Measurements from ENCODE around the gene SMARCC2. TPM values are rescaled to one million over a fixed set of nuclear protein-coding genes. Genes with fewer than 3 reads are reported as not detected.

Gene SMARCC2
- 100 to 1,000 TPM in 1 of 2 donors, 10 to 100 TPM in 1; 66.2 to 104 TPM for total RNA-seq
- polyA plus RNA-seq (ENCODE audit: insufficient read length in 2 of 2): 100 to 1,000 TPM; 141 to 143 TPM
- long read RNA-seq, donor 1, transcript SMARCC2-202 (29 exons, 3,839 nt): major isoform, 7 of 28 reads
- long read RNA-seq, donor 1, partial matches to known transcripts: 20 of 28 reads
- long read RNA-seq, donor 1, other reads (novel, unspliced or antisense): 0 of 28 reads
- long read RNA-seq, donor 2, partial matches to known transcripts: 28 of 30 reads
- long read RNA-seq, donor 2, other reads (novel, unspliced or antisense): 0 of 30 reads
- long read RNA-seq, donor 3, partial matches to known transcripts: 20 of 22 reads
- long read RNA-seq, donor 3, other reads (novel, unspliced or antisense): 0 of 22 reads
- long read RNA-seq, donor 4, partial matches to known transcripts: 11 of 12 reads
- long read RNA-seq, donor 4, other reads (novel, unspliced or antisense): 0 of 12 reads

- Histone ChIP-seq H3K4me3 (ENCODE audit: low read depth, low read length) (peak within 1 kb of the TSS; percentile 99), H3K36me3 (ENCODE audit: control insufficient read depth, insufficient read depth, low read length) (peaks cover 16% of the 10 kb centered on the region), H3K27me3 (ENCODE audit: control insufficient read depth, insufficient read depth, low read length) (no peaks in the 10 kb centered on the region), H3K27ac (ENCODE audit: low read depth, low read length) (peak within 1 kb of the TSS; percentile 97), H3K4me1 (ENCODE audit: control insufficient read depth, insufficient read depth, low read length) (peaks cover 15% of the 10 kb centered on the region), H3K9me3 (ENCODE audit: control insufficient read depth, insufficient read depth, low read length) (no peaks in the 10 kb centered on the region)
- under 1% methylated on average over 90 of the region's 93 CpGs for WGBS (ENCODE audit: insufficient coverage)
- peak in 5 of 6 donors; percentile 65 to 94 (median 78) for DNase-seq (ENCODE audit: low read depth in 4 of 6, low spot score in 6 of 6)
Measured at GRCh38 chr12:56189099-56189917, at the start of gene SMARCC2. Gene SMARCC2, minus strand, starts transcription at chr12:56189483. Its CDS starts 22 bp downstream, at chr12:56189461.

GRCh38 chr12:56237552-56237951, 48.3 kb upstream of the SMARCC2 start:
- Histone ChIP-seq H3K4me3 (ENCODE audit: low read depth, low read length) (no peak overlapping the region), H3K4me1 (ENCODE audit: control insufficient read depth, insufficient read depth, low read length) (no peaks in the 10 kb centered on the region), H3K36me3 (ENCODE audit: control insufficient read depth, insufficient read depth, low read length) (peaks cover 76% of the 10 kb centered on the region), H3K27me3 (ENCODE audit: control insufficient read depth, insufficient read depth, low read length) (no peaks in the 10 kb centered on the region), H3K27ac (ENCODE audit: low read depth, low read length) (no peak overlapping the region), H3K9me3 (ENCODE audit: control insufficient read depth, insufficient read depth, low read length) (no peaks in the 10 kb centered on the region)
- DNase-seq (ENCODE audit: low read depth in 4 of 6, low spot score in 6 of 6): no peak
- WGBS (ENCODE audit: insufficient coverage): 68% methylated on average over 8 of the region's 11 CpGs

- H3K27ac ChIP-seq (ENCODE audit: low read depth, low read length): no peak overlapping the region
- H3K27me3 ChIP-seq (ENCODE audit: control insufficient read depth, insufficient read depth, low read length): no peaks in the 10 kb centered on the region
- H3K4me1 ChIP-seq (ENCODE audit: control insufficient read depth, insufficient read depth, low read length): no peaks in the 10 kb centered on the region
- H3K4me3 ChIP-seq (ENCODE audit: low read depth, low read length): no peak overlapping the region
- H3K36me3 ChIP-seq (ENCODE audit: control insufficient read depth, insufficient read depth, low read length): peaks cover 70% of the 10 kb centered on the region
- DNase-seq (ENCODE audit: low read depth in 4 of 6, low spot score in 6 of 6): no peak
- WGBS (ENCODE audit: insufficient coverage): 88% methylated on average over 5 of the region's 5 CpGs
- H3K9me3 ChIP-seq (ENCODE audit: control insufficient read depth, insufficient read depth, low read length): no peaks in the 10 kb centered on the region
Measured at GRCh38 chr12:56236985-56237384, 47.7 kb upstream of the SMARCC2 start.

GRCh38 chr12:56236091-56236490, 46.8 kb upstream of the SMARCC2 start:
- H3K36me3 ChIP-seq (ENCODE audit: control insufficient read depth, insufficient read depth, low read length): peaks cover 61% of the 10 kb centered on the region
- H3K27me3 ChIP-seq (ENCODE audit: control insufficient read depth, insufficient read depth, low read length): no peaks in the 10 kb centered on the region
- H3K4me3 ChIP-seq (ENCODE audit: low read depth, low read length): no peak overlapping the region
- WGBS (ENCODE audit: insufficient coverage): 98% methylated on average over 6 of the region's 6 CpGs
- H3K27ac ChIP-seq (ENCODE audit: low read depth, low read length): no peak overlapping the region
- DNase-seq (ENCODE audit: low read depth in 4 of 6, low spot score in 6 of 6): no peak
- no peaks in the 10 kb centered on the region for H3K4me1 ChIP-seq (ENCODE audit: control insufficient read depth, insufficient read depth, low read length)
- H3K9me3 ChIP-seq (ENCODE audit: control insufficient read depth, insufficient read depth, low read length): no peaks in the 10 kb centered on the region

GRCh38 chr12:56234746-56235436, 45.6 kb upstream of the SMARCC2 start:
- 87% methylated on average over 16 of the region's 16 CpGs for WGBS (ENCODE audit: insufficient coverage)

GRCh38 chr12:56231184-56231582, 41.9 kb upstream of the SMARCC2 start:
- WGBS (ENCODE audit: insufficient coverage): 82% methylated on average over 11 of the region's 11 CpGs
- Histone ChIP-seq H3K4me1 (ENCODE audit: control insufficient read depth, insufficient read depth, low read length) (no peaks in the 10 kb centered on the region), H3K27me3 (ENCODE audit: control insufficient read depth, insufficient read depth, low read length) (no peaks in the 10 kb centered on the region), H3K27ac (ENCODE audit: low read depth, low read length) (no peak overlapping the region), H3K36me3 (ENCODE audit: control insufficient read depth, insufficient read depth, low read length) (peaks cover 25% of the 10 kb centered on the region), H3K9me3 (ENCODE audit: control insufficient read depth, insufficient read depth, low read length) (no peaks in the 10 kb centered on the region), H3K4me3 (ENCODE audit: low read depth, low read length) (no peak overlapping the region)
- DNase-seq (ENCODE audit: low read depth in 4 of 6, low spot score in 6 of 6): no peak

More at GRCh38 chr12:56234746-56235436, 45.6 kb upstream of the SMARCC2 start:
- no peak for DNase-seq (ENCODE audit: low read depth in 4 of 6, low spot score in 6 of 6)
- Histone ChIP-seq H3K4me3 (ENCODE audit: low read depth, low read length) (no peak overlapping the region), H3K9me3 (ENCODE audit: control insufficient read depth, insufficient read depth, low read length) (no peaks in the 10 kb centered on the region), H3K4me1 (ENCODE audit: control insufficient read depth, insufficient read depth, low read length) (no peaks in the 10 kb centered on the region), H3K36me3 (ENCODE audit: control insufficient read depth, insufficient read depth, low read length) (peaks cover 49% of the 10 kb centered on the region), H3K27me3 (ENCODE audit: control insufficient read depth, insufficient read depth, low read length) (no peaks in the 10 kb centered on the region), H3K27ac (ENCODE audit: low read depth, low read length) (no peak overlapping the region)

GRCh38 chr12:56230432-56231183, 41.3 kb upstream of the SMARCC2 start:
- 50% methylated on average over 7 of the region's 8 CpGs for WGBS (ENCODE audit: insufficient coverage)
- Histone ChIP-seq H3K27me3 (ENCODE audit: control insufficient read depth, insufficient read depth, low read length) (no peaks in the 10 kb centered on the region), H3K36me3 (ENCODE audit: control insufficient read depth, insufficient read depth, low read length) (peaks cover 23% of the 10 kb centered on the region)

GRCh38 chr12:56229916-56230431, 40.7 kb upstream of the SMARCC2 start, which contains the start of gene SLC39A5:
Gene SLC39A5, plus strand, starts transcription at chr12:56230051. Its CDS starts 1,224 bp downstream, at chr12:56231275.
- Histone ChIP-seq H3K27me3 (ENCODE audit: control insufficient read depth, insufficient read depth, low read length) (no peaks in the 10 kb centered on the region), H3K36me3 (ENCODE audit: control insufficient read depth, insufficient read depth, low read length) (peaks cover 17% of the 10 kb centered on the region), H3K9me3 (ENCODE audit: control insufficient read depth, insufficient read depth, low read length) (no peaks in the 10 kb centered on the region), H3K4me3 (ENCODE audit: low read depth, low read length) (no peak within 1 kb of the TSS), H3K4me1 (ENCODE audit: control insufficient read depth, insufficient read depth, low read length) (peaks cover 6% of the 10 kb centered on the region), H3K27ac (ENCODE audit: low read depth, low read length) (no peak within 1 kb of the TSS)
- 80% methylated on average over 3 of the region's 4 CpGs for WGBS (ENCODE audit: insufficient coverage)
- DNase-seq (ENCODE audit: low read depth in 4 of 6, low spot score in 6 of 6): no peak

More at GRCh38 chr12:56230432-56231183, 41.3 kb upstream of the SMARCC2 start:
- H3K27ac ChIP-seq (ENCODE audit: low read depth, low read length): no peak overlapping the region
- DNase-seq (ENCODE audit: low read depth in 4 of 6, low spot score in 6 of 6): no peak
- H3K4me1 ChIP-seq (ENCODE audit: control insufficient read depth, insufficient read depth, low read length): peaks cover 1% of the 10 kb centered on the region
- H3K4me3 ChIP-seq (ENCODE audit: low read depth, low read length): no peak overlapping the region
- no peaks in the 10 kb centered on the region for H3K9me3 ChIP-seq (ENCODE audit: control insufficient read depth, insufficient read depth, low read length)
